DMS79 treated with DMSO at 0.1 percent for 48 hours (cell line): ENCODE data around the gene RAB43.

Source experiments
- DNase-seq: peaks from one replicate; lab custom pipeline; 2025; lab: John Stamatoyannopoulos, UW

Gene RAB43

DNA sequence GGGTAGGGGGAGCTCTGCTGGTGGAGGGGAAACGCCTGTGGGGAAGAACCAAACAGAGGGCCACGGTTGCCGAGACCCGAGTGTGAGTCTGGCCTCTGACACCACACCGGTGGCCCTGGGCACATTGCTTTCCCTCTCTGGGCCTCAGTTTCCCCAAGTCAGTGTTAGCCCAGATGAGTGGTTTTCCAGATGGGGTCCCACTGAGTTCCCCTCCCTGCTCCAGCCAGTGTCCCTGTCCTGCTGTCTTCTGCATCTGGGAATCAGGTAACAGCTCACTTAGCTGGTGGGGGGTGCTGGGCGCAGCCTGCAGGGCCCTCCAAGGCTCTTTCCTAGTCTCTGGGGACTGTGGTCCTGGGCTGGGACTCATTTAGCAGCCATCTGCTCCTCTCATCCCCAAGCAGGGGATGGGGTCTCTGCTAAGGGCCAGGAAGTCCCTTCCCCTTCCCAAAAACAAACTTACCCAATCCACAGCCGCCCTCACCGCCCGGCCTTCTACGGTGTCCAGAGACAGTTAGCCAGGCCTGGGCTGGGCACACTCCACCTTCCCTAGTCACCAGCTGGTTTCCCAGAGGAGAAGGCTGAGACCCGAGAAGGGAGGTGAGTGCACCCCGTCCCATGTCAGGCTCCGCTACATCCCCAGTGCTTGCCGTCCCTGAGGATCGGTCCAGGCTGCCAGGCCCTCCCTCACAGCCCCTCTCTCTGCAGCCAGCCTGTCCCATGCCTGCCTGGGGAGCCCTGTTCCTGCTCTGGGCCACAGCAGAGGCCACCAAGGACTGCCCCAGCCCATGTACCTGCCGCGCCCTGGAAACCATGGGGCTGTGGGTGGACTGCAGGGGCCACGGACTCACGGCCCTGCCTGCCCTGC, 60.3 kb downstream of the RAB43 start:
- no peak for DNase-seq

DNA sequence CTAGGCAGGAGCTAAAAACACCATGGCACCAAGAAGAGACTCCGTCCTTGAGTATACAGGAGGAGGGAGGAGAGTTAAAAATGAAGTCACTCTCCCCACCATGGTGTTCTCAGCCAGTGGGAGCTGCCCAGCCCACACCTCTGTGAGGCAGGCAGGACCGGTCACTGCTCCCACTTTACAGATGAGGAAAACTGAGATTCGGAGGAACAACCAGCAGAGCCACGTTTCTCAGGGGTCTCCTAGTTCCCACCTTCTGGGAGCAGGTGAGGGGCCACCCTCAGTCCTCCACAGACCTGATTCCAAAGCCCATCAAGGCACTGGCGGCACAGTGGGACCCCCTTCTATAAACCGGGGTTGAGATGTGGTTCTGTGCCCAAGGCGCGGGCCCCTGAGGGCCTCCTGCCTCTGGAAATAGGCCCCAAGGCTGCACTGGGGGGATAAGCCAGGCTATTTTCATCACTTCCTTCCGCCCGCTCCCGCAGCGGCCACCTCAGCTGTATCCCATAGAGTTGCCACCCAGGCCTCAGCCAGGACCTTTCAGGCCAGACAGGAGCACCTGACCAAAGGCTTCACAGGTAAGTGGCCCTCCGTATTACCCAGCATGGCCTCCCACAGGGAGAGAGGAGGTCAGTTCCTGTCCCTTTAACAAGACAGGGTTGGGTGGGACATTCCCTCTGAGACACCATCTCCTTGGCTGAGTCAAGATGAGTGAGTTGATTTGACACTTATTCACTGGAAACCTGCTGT, 61.2 kb downstream of the RAB43 start, which contains the start of gene GP9:
Gene GP9 (plus strand): TSS at position 504 of the 747 bp plus-strand sequence. CDS start 961 bp downstream, outside the sequence.
- DNase-seq: no peak

GRCh38 chr3:129059311-129059958, 62.2 kb downstream of the RAB43 start:
- DNase-seq: no peak

DNA sequence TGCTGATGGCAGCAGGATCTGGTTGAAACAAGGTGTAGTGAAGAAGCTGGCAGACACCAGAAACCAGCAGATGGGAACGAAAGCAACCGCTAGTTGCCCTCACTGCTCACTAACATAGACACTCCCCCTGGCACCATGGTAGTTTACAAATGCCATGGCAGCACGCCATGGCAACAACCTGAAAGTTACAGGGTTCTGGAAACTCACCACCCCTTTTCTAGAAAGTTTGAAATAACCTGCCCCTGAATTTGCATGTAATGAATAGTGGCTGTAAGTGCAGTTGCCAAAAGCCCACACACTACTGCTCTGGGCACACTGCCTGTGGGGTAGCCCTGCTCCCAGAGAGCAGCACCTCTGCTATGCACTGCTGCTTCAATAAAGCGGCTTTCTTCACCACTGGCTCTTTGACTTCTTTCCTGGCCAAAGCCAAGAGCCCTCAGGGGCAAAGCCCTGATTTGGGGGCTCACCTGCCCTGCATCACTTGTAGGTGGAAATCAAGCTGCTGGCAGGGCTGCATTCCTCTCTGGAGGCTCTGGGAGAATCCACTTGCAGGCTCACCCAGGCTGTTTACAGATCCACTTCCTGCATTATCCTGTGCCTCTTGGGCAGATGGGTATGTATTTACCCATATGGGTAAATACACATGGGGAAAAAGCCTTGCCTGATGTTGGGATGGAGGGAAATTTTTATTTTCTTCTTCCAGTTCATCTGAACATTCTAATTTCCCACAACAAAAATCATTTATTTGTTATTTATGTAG, 63.0 kb downstream of the RAB43 start:
- DNase-seq: no peak

DNA sequence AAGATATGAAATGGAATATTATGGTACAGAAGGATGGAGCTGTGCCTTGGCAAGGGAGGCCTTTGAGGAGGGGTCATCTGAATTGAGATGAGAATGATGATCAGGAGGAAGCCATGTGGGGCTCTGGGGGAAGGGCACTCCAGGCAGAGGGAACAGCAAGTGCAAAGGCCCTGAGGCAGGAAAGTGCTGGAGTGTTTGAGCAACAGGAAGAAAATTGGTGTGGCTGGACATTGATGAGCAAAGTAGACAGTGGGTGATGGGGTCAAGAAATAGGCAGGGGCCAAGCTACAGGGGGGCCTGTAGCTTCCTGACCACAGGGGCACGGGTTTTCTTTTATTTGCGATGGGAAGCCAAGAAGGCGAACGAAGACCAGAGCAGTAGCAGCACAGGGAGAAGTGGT, 64.4 kb downstream of the RAB43 start:
- DNase-seq: no peak

DNA sequence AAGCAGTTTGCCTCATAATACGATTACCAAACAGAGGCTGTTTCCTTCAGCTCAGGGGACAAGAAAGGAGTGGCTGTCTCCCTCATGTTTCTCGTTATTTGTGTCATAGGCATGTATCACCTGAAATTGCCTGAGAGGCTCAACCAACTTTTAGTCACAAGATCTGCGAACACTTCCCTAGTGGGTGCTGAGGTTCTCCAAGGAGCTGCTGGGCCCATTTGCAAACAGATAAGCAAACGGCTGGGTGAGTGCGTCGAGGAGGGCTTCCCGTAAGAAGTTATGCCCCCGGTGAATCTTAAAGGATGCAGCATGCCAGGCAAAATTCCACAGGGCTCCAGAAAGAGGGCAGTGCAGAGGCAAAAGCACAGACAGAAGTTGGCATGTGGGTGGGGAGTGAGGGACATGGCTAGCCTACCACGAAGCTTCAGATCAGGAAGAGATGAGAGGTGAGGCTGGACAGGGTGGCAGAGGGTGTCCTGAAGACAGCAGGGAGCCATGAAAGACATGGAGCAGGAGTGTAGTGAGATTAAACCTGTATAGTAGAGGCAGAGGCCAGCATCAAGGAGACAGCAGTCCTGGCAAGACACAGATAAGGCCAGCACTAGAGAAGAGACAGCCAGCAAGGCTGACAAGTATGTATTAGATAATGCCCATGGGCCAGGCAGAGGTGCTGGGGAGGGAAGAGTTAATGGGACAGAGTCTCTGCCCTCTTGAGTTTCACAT, 65.0 kb downstream of the RAB43 start:
- no peak for DNase-seq

DNA sequence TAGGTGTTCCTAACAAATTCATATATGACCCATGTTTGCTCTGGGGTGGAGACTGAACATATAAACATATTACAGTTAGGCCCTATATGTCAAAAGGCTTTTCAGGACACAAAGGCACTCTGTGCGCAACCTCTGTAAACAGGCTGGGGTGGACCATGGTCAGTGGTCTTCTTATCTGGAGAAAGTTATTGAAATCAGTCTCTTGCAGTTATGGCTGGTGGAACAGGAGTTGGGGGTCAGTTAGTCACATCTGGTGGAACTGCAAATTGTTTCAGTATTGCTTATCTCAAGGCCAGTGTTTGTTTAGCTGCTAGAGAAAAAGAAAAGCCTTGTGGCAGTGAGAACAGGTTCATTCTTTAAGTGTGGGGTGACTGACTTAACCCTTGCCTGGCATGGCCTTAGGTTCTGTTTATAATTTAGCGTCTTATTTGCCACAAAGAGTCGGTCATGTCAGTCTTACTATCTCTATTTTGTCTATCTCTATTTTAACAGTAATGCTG, 66.9 kb downstream of the RAB43 start:
- no peak for DNase-seq

GRCh38 chr3:129052675-129053074, 68.9 kb downstream of the RAB43 start:
- peak; percentile 33 for DNase-seq

GRCh38 chr3:129051871-129052340, 69.7 kb downstream of the RAB43 start:
- no peak for DNase-seq

DNA sequence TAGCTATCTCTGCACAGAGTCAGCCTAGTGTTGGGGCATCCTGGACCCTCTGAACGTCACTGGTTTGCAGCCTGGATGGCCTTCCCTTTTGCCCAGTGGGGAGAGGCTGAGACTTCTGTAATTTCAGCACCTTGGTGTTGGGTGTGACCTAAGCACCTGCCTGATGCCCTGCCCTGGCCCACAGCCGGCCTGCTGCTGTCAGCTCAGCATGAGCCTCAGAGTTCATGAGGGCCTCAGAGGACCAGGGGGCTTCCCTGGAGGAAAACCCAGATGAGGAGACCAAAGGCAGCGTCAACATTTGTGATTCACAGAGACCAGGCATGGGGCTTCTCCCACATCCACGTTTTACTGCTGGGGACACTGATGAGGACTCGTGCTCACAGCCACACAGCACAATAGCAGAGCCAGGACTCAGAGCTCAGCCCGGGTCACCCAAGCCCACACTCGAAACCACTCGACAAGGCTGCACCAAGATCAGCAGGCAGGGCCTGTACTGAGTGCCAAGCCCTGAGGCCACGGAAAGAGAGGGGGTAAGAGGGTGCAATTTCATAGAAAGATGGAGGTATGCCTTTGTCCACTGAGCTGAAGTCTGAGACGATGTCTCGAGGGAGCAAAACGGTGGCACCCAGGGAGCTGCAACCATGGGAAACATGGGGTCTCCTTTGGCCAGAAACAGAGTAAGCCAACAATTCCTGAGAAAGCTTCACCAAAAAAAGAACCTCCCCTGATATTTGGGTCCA, 70.9 kb downstream of the RAB43 start:
- no peak for DNase-seq

DNA sequence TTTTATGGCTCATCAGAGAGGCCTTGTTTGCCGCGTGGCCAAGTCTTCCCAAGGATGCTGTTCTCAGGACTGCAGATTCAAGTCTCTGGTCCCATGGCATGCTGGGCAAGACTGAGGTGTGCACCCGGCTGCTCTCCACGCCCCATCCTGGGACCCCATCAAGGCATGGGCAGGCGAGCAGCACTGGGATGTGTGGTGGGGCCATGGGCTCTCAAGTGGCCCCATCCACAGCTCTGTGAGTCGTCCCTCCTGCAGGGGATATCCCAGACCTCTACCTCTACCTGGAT, 74.1 kb downstream of the RAB43 start:
- no peak for DNase-seq

- DNase-seq: no peak
Observed at GRCh38 chr3:129046732-129047552, 74.7 kb downstream of the RAB43 start.

- DNase-seq: no peak
Observed at GRCh38 chr3:129046037-129046731, 75.4 kb downstream of the RAB43 start.

DNA sequence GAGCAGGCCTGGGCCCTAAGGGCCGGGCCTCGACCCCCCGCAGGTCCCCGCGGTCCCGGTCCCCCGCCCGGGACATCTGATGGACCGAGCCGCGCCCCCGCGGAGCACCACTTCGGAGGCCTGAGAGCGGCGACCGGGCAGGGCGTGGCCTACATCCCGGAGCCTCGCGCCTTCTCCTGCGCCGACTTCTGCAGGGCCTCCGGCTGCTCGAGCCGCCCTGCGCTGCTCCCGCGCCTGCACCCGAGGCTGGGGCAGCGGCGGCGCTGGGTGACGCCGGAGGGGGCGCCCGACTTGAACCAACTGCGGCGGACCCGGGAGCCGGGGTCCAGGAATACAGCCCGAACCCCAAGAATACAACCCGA, 75.9 kb downstream of the RAB43 start:
- DNase-seq: no peak

GRCh38 chr3:129040579-129041300, 80.9 kb downstream of the RAB43 start:
- DNase-seq: no peak

GRCh38 chr3:129040039-129040336, 81.6 kb downstream of the RAB43 start:
- DNase-seq: no peak

DNA sequence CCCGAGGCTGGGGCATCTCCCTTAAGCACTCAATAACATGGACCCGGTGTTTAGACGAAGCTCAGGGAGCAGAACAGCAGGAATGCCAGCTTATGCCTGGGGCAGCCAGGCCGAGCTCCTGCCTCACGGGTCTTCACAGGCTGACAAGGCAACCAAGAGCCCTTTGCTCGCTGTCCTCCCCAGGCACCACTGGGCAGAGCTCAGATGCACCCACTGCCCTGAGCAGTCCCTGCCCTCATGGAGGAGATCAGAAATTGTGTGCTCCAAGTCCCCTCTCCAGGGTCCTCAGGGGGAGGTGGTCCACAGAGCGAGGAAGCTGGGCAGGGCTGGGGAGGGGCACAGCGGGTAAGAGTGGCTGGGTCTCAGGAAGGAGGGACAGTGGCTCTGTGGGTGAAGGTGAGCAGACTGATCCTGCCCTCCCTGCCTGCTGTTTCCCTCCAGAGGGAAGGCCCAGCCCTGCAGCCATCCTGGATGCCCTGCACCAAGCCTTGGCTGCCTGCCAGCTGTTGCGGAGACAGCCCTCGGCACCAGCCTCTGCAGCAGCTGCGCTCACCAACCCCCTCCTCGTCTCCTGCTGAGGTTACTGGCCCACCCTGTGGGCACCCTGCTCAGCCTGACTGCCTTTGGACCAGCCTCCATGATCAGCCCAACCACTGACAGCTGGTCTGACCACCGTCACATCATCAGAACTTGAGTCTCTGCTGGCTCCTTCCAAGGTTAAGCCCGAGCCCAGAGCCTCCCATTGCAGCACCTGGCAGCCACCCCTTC, 82.1 kb downstream of the RAB43 start:
- DNase-seq: peak; percentile 79
